K562 (cell line): ENCODE measurements around the gene SLC16A5. TPM values are rescaled to one million over a fixed set of nuclear protein-coding genes. Genes with fewer than 3 reads are reported as not detected.

ENCODE experiments used
- CBX2 ChIP-seq: fragments of 200-600 bp; sonication (generic); IDR thresholded peaks from one replicate; pipeline ENCODE4 v1.6.1; 2012; ENCODE audit warnings: mild to moderate bottlenecking, low read length, inconsistent platforms; ENCODE audit not compliant: insufficient read depth, poor library complexity, severe bottlenecking
- CEBPG ChIP-seq, 3 experiments: fragments of 200-800 bp in 1 of 3; sonication (Bioruptor generic) in 1 of 3; sonication (generic) in 1 of 3; formaldehyde crosslinking in 1 of 3; IDR thresholded peaks in 2 of 3; conservative IDR thresholded peaks in 1 of 3; 2 replicates each; pipeline versions ENCODE4 v1.6.1 to v1.8.0; 2016 to 2022; ENCODE audit warnings: missing compliant biosample characterization in 2 of 3, missing genetic modification characterization in 2 of 3, mild to moderate bottlenecking in 1 of 3, missing genetic modification reagents in 1 of 3
- ELK3 ChIP-seq: fragments of 450-650 bp; formaldehyde crosslinking; IDR thresholded peaks from 2 replicates; pipeline ENCODE4 v1.4.0; 2020; ENCODE audit warnings: mild to moderate bottlenecking
- FIP1L1 ChIP-seq: fragments of 200-400 bp; formaldehyde crosslinking; IDR thresholded peaks from 2 replicates; pipeline ENCODE4 v1.6.1; 2018; ENCODE audit warnings: mild to moderate bottlenecking, low read depth, low read length; ENCODE audit not compliant: poor library complexity, severe bottlenecking
- GTF2F1 ChIP-seq: IDR thresholded peaks from 2 replicates; pipeline ENCODE4 v1.6.1; 2011; ENCODE audit warnings: low read depth, low read length, improper control_type of control experiment
- JUN ChIP-seq, 2 experiments: sonication (generic) in 1 of 2; formaldehyde crosslinking in 1 of 2; IDR thresholded peaks; 2 replicates each; pipeline versions ENCODE4 v1.6.1 to v1.8.0; 2012 to 2022; ENCODE audit warnings: borderline replicate concordance in 2 of 2, mild to moderate bottlenecking in 2 of 2, improper control_type of control experiment in 1 of 2, low read depth in 1 of 2, low read length in 1 of 2, missing genetic modification reagents in 1 of 2
- KDM4B ChIP-seq, 2 experiments: fragments of 450-650 bp in 1 of 2; sonication (generic) in 1 of 2; IDR thresholded peaks; 2 replicates each; pipeline ENCODE4 v1.6.1; 2016 to 2017; ENCODE audit warnings: borderline replicate concordance in 2 of 2, antibody characterized with exemption in 1 of 2, low read depth in 1 of 2, mild to moderate bottlenecking in 1 of 2
- KLF6 ChIP-seq: fragments of 250-450 bp; sonication (Bioruptor Pico); IDR thresholded peaks from 2 replicates; pipeline ENCODE4 v1.4.0; 2020; ENCODE audit warnings: mild to moderate bottlenecking, moderate library complexity, borderline replicate concordance
- MAFG ChIP-seq: fragments of 450-650 bp; conservative IDR thresholded peaks from 2 replicates; pipeline ENCODE4 v1.6.1; 2016; ENCODE audit warnings: missing genetic modification characterization, missing compliant biosample characterization
- NONO ChIP-seq, 2 experiments: fragments of 200-400 bp in 1 of 2; fragments of 450-650 bp in 1 of 2; formaldehyde crosslinking in 1 of 2; IDR thresholded peaks; 2 replicates each; pipeline ENCODE4 v1.6.1; 2017; ENCODE audit warnings: low read depth in 2 of 2, mild to moderate bottlenecking in 2 of 2, moderate library complexity in 2 of 2, low read length in 1 of 2
- POLR2H ChIP-seq: IDR thresholded peaks from 2 replicates; pipeline ENCODE4 v1.6.1; 2016; ENCODE audit warnings: missing genetic modification characterization, low read depth, mild to moderate bottlenecking, control low read depth, missing compliant biosample characterization, moderate library complexity
- RAD21 ChIP-seq, 2 experiments: fragments of 250-450 bp in 1 of 2; fragments of 450-650 bp in 1 of 2; sonication (Bioruptor Pico) in 1 of 2; formaldehyde crosslinking in 1 of 2; IDR thresholded peaks in 1 of 2; conservative IDR thresholded peaks in 1 of 2; 2 replicates each; pipeline versions ENCODE4 v1.4.0 to v1.8.0; 2020 to 2022; ENCODE audit warnings: mild to moderate bottlenecking in 2 of 2, moderate library complexity in 1 of 2
- XRCC4 ChIP-seq: IDR thresholded peaks from one replicate; pipeline ENCODE4 v1.6.1; 2011; ENCODE audit not compliant: insufficient read depth, insufficient read length; ENCODE audit errors: extremely low read depth
- ZFP91 ChIP-seq: sonication (generic); formaldehyde crosslinking; IDR thresholded peaks from 2 replicates; pipeline ENCODE4 v1.8.0; 2022; ENCODE audit warnings: mild to moderate bottlenecking, missing genetic modification reagents
- ZNF121 ChIP-seq: sonication (generic); formaldehyde crosslinking; conservative IDR thresholded peaks from 2 replicates; pipeline ENCODE4 v1.8.0; 2022; ENCODE audit warnings: missing genetic modification reagents
- ZNF143 ChIP-seq: sonication (generic); formaldehyde crosslinking; IDR thresholded peaks from 2 replicates; pipeline ENCODE4 v1.9.0; 2022; ENCODE audit warnings: mild to moderate bottlenecking, missing genetic modification reagents
- ZNF239 ChIP-seq: fragments of 250-450 bp; sonication (Bioruptor Pico); IDR thresholded peaks from 2 replicates; pipeline ENCODE4 v1.4.0; 2020; ENCODE audit warnings: mild to moderate bottlenecking
- ZNF263 ChIP-seq: sonication (generic); formaldehyde crosslinking; IDR thresholded peaks from 2 replicates; pipeline ENCODE4 v1.8.0; 2022; ENCODE audit warnings: mild to moderate bottlenecking, missing genetic modification reagents, borderline replicate concordance
- ZNF445 ChIP-seq: fragments of 250-450 bp; sonication (Bioruptor Pico); IDR thresholded peaks from 2 replicates; pipeline ENCODE4 v1.4.0; 2020; ENCODE audit warnings: low read depth, mild to moderate bottlenecking, moderate library complexity
- polyA plus RNA-seq, 8 experiments: library from polyadenylated mRNA; depleted of rRNA in 4 of 8; stranded (reverse) in 5 of 8; unstranded in 3 of 8; fragments of >200 nt; fragmentation: Nextera tagmentation in 2 of 8; fragmentation: Illumina TruSeq in 1 of 8; extraction: Ambion mirVana in 2 of 8; extraction: Trizol in 1 of 8; gene quantifications; 2 replicates each; pipeline versions ENCODE4 v1.2.1 to v1.2.3, GENCODE V29; 2011 to 2014; ENCODE audit warnings: inconsistent platforms in 1 of 8, missing spikeins in 1 of 8
- total RNA-seq, 7 experiments: library from RNA; depleted of rRNA in 6 of 7; stranded (reverse); fragments of >200 nt in 6 of 7; fragmentation: Illumina TruSeq in 2 of 7; extraction: Trizol in 2 of 7; gene quantifications; 2 replicates each; pipeline versions ENCODE4 v1.2.1 to v1.2.3, GENCODE V29; 2011 to 2021; ENCODE audit warnings: low replicate concordance in 1 of 7
- TF ChIP-seq, protein P1 (sequence below): fragments of 250-450 bp; sonication (Bioruptor Pico); IDR thresholded peaks from 2 replicates; pipeline ENCODE4 v1.8.0; 2022; ENCODE audit warnings: moderate library complexity, mild to moderate bottlenecking, inconsistent platforms
- TF ChIP-seq, protein P2 (sequence below): fragments of 450-650 bp; IDR thresholded peaks from 2 replicates; pipeline ENCODE4 v1.6.1; 2016; ENCODE audit warnings: missing biosample characterization, missing genetic modification characterization

SLC16A5 gene
- total and polyA plus RNA-seq, 9 of the 15 experiments (the other 6 are each of a cell fraction or from before 2014, with no cell fraction given): 0.06 to 2.6 (median 0.91) TPM

GRCh38 chr17:75130632-75131277 lies 43.0 kb downstream of the SLC16A5 start (continued):
- TF ChIP-seq CEBPG (CRISPR knock-in tag; IDR thresholded peaks at IDR 0.05) (no peak), CEBPG (tag; conservative IDR thresholded peaks at IDR 0.05 in 1 of 2, IDR thresholded peaks at IDR 0.05 in 1 of 2) (no peak), XRCC4 (no peak), ZNF445 (CRISPR knock-in tag) (no peak), ZNF121 (CRISPR knock-in tag) (no peak), MAFG (tag) (no peak), KDM4B (IDR thresholded peaks at IDR 0.05; ENCODE audit: borderline replicate concordance in 2 of 2, low read depth in 1 of 2) (0 out of 4 replicates have a peak, but pooled peaks of 1 of the 2 experiments have one; percentile 45), RAD21 (CRISPR knock-in tag; conservative IDR thresholded peaks at IDR 0.05 in 1 of 2, IDR thresholded peaks at IDR 0.05 in 1 of 2) (peak; percentile 46 to 65), GTF2F1 (no peak), ZFP91 (CRISPR knock-in tag) (no peak), CBX2 (no peak), ZNF263 (CRISPR knock-in tag) (no peak), ZNF239 (CRISPR knock-in tag) (no peak), ELK3 (CRISPR knock-in tag) (no peak), FIP1L1 (no peak), ZNF143 (no peak), KLF6 (no peak), NONO (IDR thresholded peaks at IDR 0.05; ENCODE audit: low read depth in 2 of 2, low read length in 1 of 2) (no peak), POLR2H (tag) (no peak), JUN (IDR thresholded peaks at IDR 0.05; ENCODE audit: borderline replicate concordance, low read depth, low read length) (no peak), JUN (CRISPR knock-in tag; IDR thresholded peaks at IDR 0.05; ENCODE audit: borderline replicate concordance) (no peak)
- TF ChIP-seq, protein P1, sequence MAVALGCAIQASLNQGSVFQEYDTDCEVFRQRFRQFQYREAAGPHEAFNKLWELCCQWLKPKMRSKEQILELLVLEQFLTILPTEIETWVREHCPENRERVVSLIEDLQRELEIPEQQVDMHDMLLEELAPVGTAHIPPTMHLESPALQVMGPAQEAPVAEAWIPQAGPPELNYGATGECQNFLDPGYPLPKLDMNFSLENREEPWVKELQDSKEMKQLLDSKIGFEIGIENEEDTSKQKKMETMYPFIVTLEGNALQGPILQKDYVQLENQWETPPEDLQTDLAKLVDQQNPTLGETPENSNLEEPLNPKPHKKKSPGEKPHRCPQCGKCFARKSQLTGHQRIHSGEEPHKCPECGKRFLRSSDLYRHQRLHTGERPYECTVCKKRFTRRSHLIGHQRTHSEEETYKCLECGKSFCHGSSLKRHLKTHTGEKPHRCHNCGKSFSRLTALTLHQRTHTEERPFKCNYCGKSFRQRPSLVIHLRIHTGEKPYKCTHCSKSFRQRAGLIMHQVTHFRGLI (CRISPR knock-in tag): no peak
- TF ChIP-seq, protein P2, sequence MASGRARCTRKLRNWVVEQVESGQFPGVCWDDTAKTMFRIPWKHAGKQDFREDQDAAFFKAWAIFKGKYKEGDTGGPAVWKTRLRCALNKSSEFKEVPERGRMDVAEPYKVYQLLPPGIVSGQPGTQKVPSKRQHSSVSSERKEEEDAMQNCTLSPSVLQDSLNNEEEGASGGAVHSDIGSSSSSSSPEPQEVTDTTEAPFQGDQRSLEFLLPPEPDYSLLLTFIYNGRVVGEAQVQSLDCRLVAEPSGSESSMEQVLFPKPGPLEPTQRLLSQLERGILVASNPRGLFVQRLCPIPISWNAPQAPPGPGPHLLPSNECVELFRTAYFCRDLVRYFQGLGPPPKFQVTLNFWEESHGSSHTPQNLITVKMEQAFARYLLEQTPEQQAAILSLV: no peak
